Right cardiac atrium (tissue), 5 donors: ENCODE results near the gene HOXD4. TPM values are rescaled to one million over a fixed set of nuclear protein-coding genes. Genes with fewer than 3 reads are reported as not detected.

Source experiments
- ATAC-seq, 2 donors: fragments of 200-7000 bp; cut with Tn5 transposase; one replicate each; pipeline versions ENCODE4 v1.8.0 to v1.9.1; 2020; ENCODE audit warnings: moderate library complexity in 2 of 2, mild to moderate bottlenecking in 1 of 2
- DNase-seq, 3 donors: peaks; one replicate each; pipeline ENCODE4 v3.0.0-alpha.2; 2020
- H3K27ac ChIP-seq: one replicate; pipeline ENCODE4 v1.5.1; 2013; ENCODE audit warnings: mild to moderate bottlenecking, low read length, control low read depth, moderate library complexity
- H3K27me3 ChIP-seq: one replicate; pipeline ENCODE4 v1.6.1; 2013; ENCODE audit not compliant: control insufficient read depth, insufficient read depth
- H3K4me1 ChIP-seq: one replicate; pipeline ENCODE4 v1.6.1; 2013; ENCODE audit warnings: low read length; ENCODE audit not compliant: control insufficient read depth, insufficient read depth
- H3K4me3 ChIP-seq: one replicate; pipeline ENCODE4 v1.5.1; 2013; ENCODE audit warnings: low read length, control low read depth
- H3K9me3 ChIP-seq: one replicate; pipeline ENCODE4 v1.6.1; 2013; ENCODE audit warnings: low read length; ENCODE audit not compliant: control insufficient read depth
- WGBS: extraction: QIAGEN DNeasy Blood & Tissue Kit; methylation state at CpG from one replicate; pipeline ENCODE4 v1.1.7; 2013; 5-methylcytosine and 5-hydroxymethylcytosine counted together
- intact Hi-C, 4 donors: fragments of 100-400 bp; cut with DNase I; formaldehyde crosslinking; loops; one replicate each; pipeline versions ENCODE4 v1.11.0 to v1.14.0; 2022 to 2023
- polyA plus RNA-seq: library from polyadenylated mRNA; stranded (reverse); fragments of 200-250 nt; gene quantifications from one replicate; pipeline ENCODE4 v1.2.3, GENCODE V29; 2013
- total RNA-seq, 4 donors: library from RNA; stranded (reverse); fragmentation: NEBNext Ultra II Directional; extraction: Animal tissue kit (Norgen Biotek cat#: 25700); gene quantifications; one replicate each; pipeline ENCODE4 v1.2.1, GENCODE V29; 2021
- donor health status: healthy with polysubstance abuse.
- donor health status: DM: no; HTN: yes; CAD: no.
- donor health status: DM: no; HTN: no; CAD: no.
- donor health status: DM: no; HTN: yes; CAD: no; lungs with severe emphysema.
- donor health status: DM: yes; HTN: yes; CAD: no.

The HOXD4 gene
- total and polyA plus RNA-seq, 5 donors: 0.29 TPM; not detected in 4

- intact Hi-C loops: no loop called here
- H3K27me3 ChIP-seq: peaks cover 3% of the 10 kb centered on the region
These were observed 11.7 kb downstream of the HOXD4 start for GRCh38 chr2:176162911-176163671.

GRCh38 chr2:176163672-176164056 is 12.3 kb downstream of the HOXD4 start:
- ATAC-seq: no peak
- Histone ChIP-seq H3K9me3 (no peaks in the 10 kb centered on the region), H3K4me1 (peaks cover 5% of the 10 kb centered on the region), H3K4me3 (no peak overlapping the region), H3K27ac (no peak overlapping the region), H3K27me3 (peaks cover 3% of the 10 kb centered on the region)
- 14% methylated on average over 12 of the region's 12 CpGs for WGBS
- no peak for DNase-seq
- intact Hi-C loops: no loop called here

More at GRCh38 chr2:176162911-176163671, 11.7 kb downstream of the HOXD4 start:
- ATAC-seq (no peak), DNase-seq (no peak)
- Histone ChIP-seq H3K4me3 (no peak overlapping the region), H3K4me1 (peaks cover 5% of the 10 kb centered on the region), H3K27ac (no peak overlapping the region), H3K9me3 (no peaks in the 10 kb centered on the region)
- 8% methylated on average over 29 of the region's 29 CpGs for WGBS

- intact Hi-C loops: no loop called here
- no peak overlapping the region for H3K27ac ChIP-seq
- 19% methylated on average over 13 of the region's 13 CpGs for WGBS
- peaks cover 3% of the 10 kb centered on the region for H3K27me3 ChIP-seq
- no peak for DNase-seq
- H3K4me1 ChIP-seq: peaks cover 5% of the 10 kb centered on the region
- no peak for ATAC-seq
- no peaks in the 10 kb centered on the region for H3K9me3 ChIP-seq
- H3K4me3 ChIP-seq: no peak overlapping the region
These were observed 12.9 kb downstream of the HOXD4 start for GRCh38 chr2:176164201-176164600.

GRCh38 chr2:176164611-176165369 is 13.4 kb downstream of the HOXD4 start:
- H3K4me1 ChIP-seq: peaks cover under 1% of the 10 kb centered on the region
- peaks cover 6% of the 10 kb centered on the region for H3K27me3 ChIP-seq
- ATAC-seq: no peak
- WGBS: 9% methylated on average over 52 of the region's 52 CpGs
- no peak overlapping the region for H3K27ac ChIP-seq
- H3K9me3 ChIP-seq: no peaks in the 10 kb centered on the region
- DNase-seq: no peak
- H3K4me3 ChIP-seq: no peak overlapping the region
- intact Hi-C loops: no loop called here

DNA sequence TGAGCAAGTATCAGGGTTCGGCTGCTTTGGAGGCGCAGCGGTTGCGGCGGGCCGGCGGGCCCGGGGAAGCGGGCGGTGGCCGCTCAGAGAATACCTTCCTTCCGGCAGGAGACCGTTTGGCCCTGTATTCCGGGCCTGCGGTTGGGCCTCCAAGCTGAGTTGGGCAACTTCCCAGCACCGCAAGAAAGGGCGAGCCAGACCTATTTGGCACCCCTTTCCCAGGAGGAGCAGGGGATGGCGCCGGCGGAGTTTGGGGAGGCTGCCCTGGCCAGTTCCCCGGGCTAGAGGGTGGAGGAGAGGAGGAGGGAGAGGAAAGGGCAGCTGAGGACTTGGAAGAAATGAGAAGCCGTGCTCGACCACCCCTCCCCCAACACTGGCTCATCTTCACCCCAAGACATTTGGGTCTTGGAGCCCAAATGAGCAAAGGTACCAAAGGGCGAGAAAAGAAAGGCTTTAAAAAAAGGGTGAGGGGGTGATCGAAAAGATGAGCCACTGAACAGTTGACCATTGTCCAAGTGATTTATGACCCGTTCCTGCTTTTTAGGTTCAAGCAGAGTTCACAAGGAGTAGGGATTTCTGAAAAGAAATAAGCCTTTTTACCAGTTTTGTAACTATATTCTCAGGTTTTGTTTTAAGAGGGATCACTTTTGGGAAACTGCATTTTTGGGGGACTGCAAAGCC is 14.2 kb downstream of the HOXD4 start:
- Histone ChIP-seq H3K27ac (no peak overlapping the region), H3K27me3 (peaks cover 11% of the 10 kb centered on the region), H3K4me3 (no peak overlapping the region)

DNA sequence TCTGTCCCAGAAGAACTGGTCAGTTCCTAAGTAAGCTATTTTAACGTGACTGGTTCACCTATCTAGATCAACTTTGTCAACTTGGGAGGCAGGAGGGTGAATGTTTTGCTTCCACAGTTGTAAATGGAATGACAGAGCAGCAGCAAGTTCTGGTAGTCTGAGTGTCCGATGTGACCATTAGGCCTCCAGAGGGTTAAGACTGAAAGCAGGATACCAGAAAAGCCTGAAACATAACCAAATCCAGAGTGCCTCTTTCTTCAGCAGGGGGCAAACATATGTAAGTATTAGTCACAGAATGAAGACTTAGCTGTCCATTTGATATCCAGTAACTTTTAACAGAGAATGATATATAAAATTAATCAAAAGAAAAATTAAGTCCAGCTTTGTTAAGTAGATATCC is 14.9 kb downstream of the HOXD4 start:
- H3K27ac ChIP-seq: no peak overlapping the region
- no peak for DNase-seq
- 37% methylated on average over 2 of the region's 2 CpGs for WGBS
- H3K4me1 ChIP-seq: no peaks in the 10 kb centered on the region
- no peak overlapping the region for H3K4me3 ChIP-seq
- intact Hi-C loops: no loop called here
- no peak for ATAC-seq
- peaks cover 11% of the 10 kb centered on the region for H3K27me3 ChIP-seq
- no peaks in the 10 kb centered on the region for H3K9me3 ChIP-seq

More for the DNA sequence above, 14.2 kb downstream of the HOXD4 start:
- intact Hi-C loops: no loop called here
- DNase-seq (no peak), ATAC-seq (no peak)
- Histone ChIP-seq H3K4me1 (no peaks in the 10 kb centered on the region), H3K9me3 (no peaks in the 10 kb centered on the region)
- 8% methylated on average over 26 of the region's 26 CpGs for WGBS

- ATAC-seq: no peak
- WGBS: 80% methylated on average over 1 of the region's 1 CpG
- peaks cover 11% of the 10 kb centered on the region for H3K27me3 ChIP-seq
- no peak overlapping the region for H3K27ac ChIP-seq
- H3K9me3 ChIP-seq: no peaks in the 10 kb centered on the region
- no peak for DNase-seq
- intact Hi-C loops: no loop called here
- H3K4me3 ChIP-seq: no peak overlapping the region
- H3K4me1 ChIP-seq: no peaks in the 10 kb centered on the region
These were observed 16.0 kb downstream of the HOXD4 start for GRCh38 chr2:176167398-176167797.

DNA sequence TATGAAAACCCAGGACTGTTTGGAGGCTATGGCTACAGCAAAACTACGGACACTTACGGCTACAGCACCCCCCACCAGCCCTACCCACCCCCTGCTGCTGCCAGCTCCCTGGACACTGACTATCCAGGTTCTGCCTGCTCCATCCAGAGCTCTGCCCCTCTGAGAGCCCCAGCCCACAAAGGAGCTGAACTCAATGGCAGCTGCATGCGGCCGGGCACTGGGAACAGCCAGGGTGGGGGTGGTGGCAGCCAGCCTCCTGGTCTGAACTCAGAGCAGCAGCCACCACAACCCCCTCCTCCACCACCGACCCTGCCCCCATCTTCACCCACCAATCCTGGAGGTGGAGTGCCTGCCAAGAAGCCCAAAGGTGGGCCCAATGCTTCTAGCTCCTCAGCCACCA is 17.8 kb downstream of the HOXD4 start:
- peaks cover 11% of the 10 kb centered on the region for H3K27me3 ChIP-seq
- no peak overlapping the region for H3K4me3 ChIP-seq
- 78% methylated on average over 5 of the region's 5 CpGs for WGBS
- no peaks in the 10 kb centered on the region for H3K4me1 ChIP-seq
- intact Hi-C loops: no loop called here
- H3K9me3 ChIP-seq: no peaks in the 10 kb centered on the region
- no peak for ATAC-seq
- no peak for DNase-seq
- no peak overlapping the region for H3K27ac ChIP-seq

DNA sequence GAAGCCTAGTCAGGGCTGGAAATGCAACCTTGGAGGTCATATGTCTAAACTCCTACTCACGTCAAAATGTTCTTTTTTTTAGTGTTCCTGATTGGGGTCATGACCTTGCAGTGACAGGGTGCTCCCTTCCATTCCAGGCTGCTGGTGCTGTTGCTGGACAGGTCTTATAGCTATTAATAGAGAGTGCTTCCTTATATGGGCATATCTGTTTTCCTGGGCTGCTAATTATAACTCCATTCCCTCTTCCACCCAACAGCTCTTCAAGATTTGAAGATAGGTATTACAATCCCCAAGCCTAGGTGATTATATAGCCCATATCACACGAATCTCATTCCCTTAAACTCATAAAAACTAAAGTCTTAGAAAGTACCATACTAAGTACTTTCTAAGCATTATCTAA is 18.4 kb downstream of the HOXD4 start:
- no peaks in the 10 kb centered on the region for H3K4me1 ChIP-seq
- WGBS: 65% methylated on average over 2 of the region's 2 CpGs
- ATAC-seq (no peak), DNase-seq (no peak)
- no peak overlapping the region for H3K4me3 ChIP-seq
- peaks cover 11% of the 10 kb centered on the region for H3K27me3 ChIP-seq
- intact Hi-C loops: no loop called here
- no peaks in the 10 kb centered on the region for H3K9me3 ChIP-seq
- H3K27ac ChIP-seq: no peak overlapping the region

DNA sequence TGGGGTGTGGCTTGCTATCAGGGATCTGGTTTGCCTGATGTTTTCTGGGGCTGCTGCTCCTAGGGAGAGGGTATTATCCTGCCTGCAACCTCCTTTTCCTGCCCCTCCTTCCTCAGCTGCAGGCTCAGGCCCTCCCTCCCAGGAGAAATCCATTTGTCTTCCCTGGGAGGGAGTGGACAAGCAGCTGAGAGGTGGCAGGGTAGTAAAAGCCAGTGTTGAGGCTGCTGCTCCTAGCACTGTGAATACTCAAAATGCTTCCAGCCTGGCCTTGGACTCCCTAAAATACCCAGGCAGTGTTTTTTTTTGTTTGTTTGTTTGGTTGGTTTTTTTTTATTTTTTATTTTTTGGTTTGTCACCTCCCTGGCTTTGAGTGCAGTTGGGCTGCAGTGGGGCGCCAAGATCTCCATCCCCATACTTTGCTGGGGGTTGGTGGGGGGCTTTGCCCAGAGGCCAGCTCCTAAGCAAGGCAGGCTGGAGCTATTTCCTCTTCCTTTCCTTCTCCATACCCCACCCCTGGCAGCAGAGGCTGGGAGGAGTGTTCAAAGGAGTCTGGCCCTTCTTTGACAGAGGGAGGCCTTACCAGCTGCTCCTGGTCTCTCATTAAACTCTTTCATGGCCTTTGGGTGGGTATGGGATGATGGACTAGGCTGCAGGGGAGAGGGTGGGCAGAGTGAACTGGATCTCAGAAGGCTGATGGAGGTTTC is 19.4 kb downstream of the HOXD4 start:
- Histone ChIP-seq H3K4me3 (no peak overlapping the region), H3K27me3 (peaks cover 11% of the 10 kb centered on the region), H3K4me1 (no peaks in the 10 kb centered on the region), H3K9me3 (no peaks in the 10 kb centered on the region), H3K27ac (no peak overlapping the region)
- ATAC-seq (no peak), DNase-seq (no peak)
- intact Hi-C loops: no loop called here
- 89% methylated on average over 1 of the region's 1 CpG for WGBS
